Tibial nerve (tissue), 3 donors: Measurements from ENCODE around the gene KDM2B.

Experiments used
- POLR2A ChIP-seq, 2 donors: fragments of 450-650 bp; IDR thresholded peaks; one replicate each; pipeline ENCODE4 v1.6.1; 2017; ENCODE audit warnings: antibody characterized with exemption in 2 of 2, mild to moderate bottlenecking in 2 of 2, moderate library complexity in 2 of 2
- TF ChIP-seq, protein P1 (sequence below), 5 experiments: fragments of 200-600 bp in 3 of 5; fragments of 450-650 bp in 2 of 5; sonication (generic) in 3 of 5; IDR thresholded peaks; one replicate each; pipeline ENCODE4 v1.5.1; 2016 to 2019; ENCODE audit warnings: antibody characterized with exemption in 5 of 5, mild to moderate bottlenecking in 3 of 5, moderate library complexity in 2 of 5

DNA sequence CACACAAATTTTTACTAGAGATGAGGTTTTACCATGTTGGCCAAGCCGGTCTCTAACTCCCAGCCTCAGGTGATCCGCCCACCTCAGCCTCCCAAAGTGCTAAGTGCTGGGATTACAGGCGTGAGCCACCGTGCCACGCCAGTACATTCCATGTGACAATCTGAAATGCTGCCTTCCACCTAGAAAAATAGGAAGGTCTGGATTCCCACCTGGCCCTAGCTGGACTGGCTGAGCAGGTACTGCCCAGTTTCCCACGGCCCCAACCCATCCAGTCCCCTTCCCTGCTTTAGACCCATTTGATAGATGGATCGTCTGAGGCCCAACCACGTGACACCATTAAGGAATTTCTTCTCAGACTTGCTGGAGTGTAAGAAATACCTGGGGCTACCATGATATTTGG, 55.4 kb downstream of the KDM2B start:
- TF ChIP-seq, protein P1, sequence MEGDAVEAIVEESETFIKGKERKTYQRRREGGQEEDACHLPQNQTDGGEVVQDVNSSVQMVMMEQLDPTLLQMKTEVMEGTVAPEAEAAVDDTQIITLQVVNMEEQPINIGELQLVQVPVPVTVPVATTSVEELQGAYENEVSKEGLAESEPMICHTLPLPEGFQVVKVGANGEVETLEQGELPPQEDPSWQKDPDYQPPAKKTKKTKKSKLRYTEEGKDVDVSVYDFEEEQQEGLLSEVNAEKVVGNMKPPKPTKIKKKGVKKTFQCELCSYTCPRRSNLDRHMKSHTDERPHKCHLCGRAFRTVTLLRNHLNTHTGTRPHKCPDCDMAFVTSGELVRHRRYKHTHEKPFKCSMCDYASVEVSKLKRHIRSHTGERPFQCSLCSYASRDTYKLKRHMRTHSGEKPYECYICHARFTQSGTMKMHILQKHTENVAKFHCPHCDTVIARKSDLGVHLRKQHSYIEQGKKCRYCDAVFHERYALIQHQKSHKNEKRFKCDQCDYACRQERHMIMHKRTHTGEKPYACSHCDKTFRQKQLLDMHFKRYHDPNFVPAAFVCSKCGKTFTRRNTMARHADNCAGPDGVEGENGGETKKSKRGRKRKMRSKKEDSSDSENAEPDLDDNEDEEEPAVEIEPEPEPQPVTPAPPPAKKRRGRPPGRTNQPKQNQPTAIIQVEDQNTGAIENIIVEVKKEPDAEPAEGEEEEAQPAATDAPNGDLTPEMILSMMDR (IDR thresholded peaks at IDR 0.05) = no peak
- TF ChIP-seq POLR2A (IDR thresholded peaks at IDR 0.05) = no peak
